HepG2 (cell line): Measurements from ENCODE around the gene ATR. TPM values are rescaled to one million over a fixed set of nuclear protein-coding genes. Genes with fewer than 3 reads are reported as not detected.

Experiments
- AFF4 ChIP-seq: sonication (generic); formaldehyde crosslinking; IDR thresholded peaks from 2 replicates; pipeline ENCODE4 v1.4.0; 2020; ENCODE audit warnings: missing genetic modification reagents
- AKAP8 ChIP-seq: sonication (generic); formaldehyde crosslinking; IDR thresholded peaks from 2 replicates; pipeline ENCODE4 v1.5.1; 2020; ENCODE audit warnings: mild to moderate bottlenecking, missing genetic modification reagents
- EEA1 ChIP-seq: sonication (generic); formaldehyde crosslinking; IDR thresholded peaks from 2 replicates; pipeline ENCODE4 v1.5.1; 2020; ENCODE audit warnings: mild to moderate bottlenecking, missing genetic modification reagents, borderline replicate concordance
- MBNL3 ChIP-seq: fragments of 250-450 bp; sonication (Bioruptor Pico); conservative IDR thresholded peaks from 2 replicates; pipeline ENCODE4 v1.8.0; 2022; ENCODE audit warnings: mild to moderate bottlenecking, inconsistent platforms
- TCF7L2 ChIP-seq: IDR thresholded peaks from 2 replicates; pipeline ENCODE4 v1.6.1; 2011; ENCODE audit warnings: mild to moderate bottlenecking, low read depth, low read length, moderate library complexity
- TP53 ChIP-seq: sonication (generic); formaldehyde crosslinking; conservative IDR thresholded peaks from 2 replicates; pipeline ENCODE4 v1.4.0; 2020; ENCODE audit warnings: missing genetic modification reagents
- XBP1 ChIP-seq: sonication (generic); formaldehyde crosslinking; IDR thresholded peaks from 2 replicates; pipeline ENCODE4 v1.5.0; 2020; ENCODE audit warnings: missing genetic modification reagents
- ZBTB20 ChIP-seq: sonication (generic); formaldehyde crosslinking; IDR thresholded peaks from 2 replicates; pipeline ENCODE4 v1.8.1; 2023; ENCODE audit warnings: missing genetic modification reagents, low read depth, mild to moderate bottlenecking, borderline replicate concordance
- ZBTB3 ChIP-seq: sonication (generic); formaldehyde crosslinking; IDR thresholded peaks from 2 replicates; pipeline ENCODE4 v1.4.0; 2020; ENCODE audit warnings: low read depth, mild to moderate bottlenecking, moderate library complexity, missing genetic modification reagents, borderline replicate concordance
- ZNF407 ChIP-seq: sonication (generic); formaldehyde crosslinking; IDR thresholded peaks from one replicate; pipeline ENCODE4 v1.5.1; 2020; ENCODE audit warnings: mild to moderate bottlenecking, missing genetic modification reagents; ENCODE audit errors: not compliant biosample characterization
- ZNF430 ChIP-seq: sonication (generic); formaldehyde crosslinking; IDR thresholded peaks from 2 replicates; pipeline ENCODE4 v1.9.0; 2021; ENCODE audit warnings: mild to moderate bottlenecking, missing genetic modification reagents
- ZNF710 ChIP-seq: sonication (generic); formaldehyde crosslinking; IDR thresholded peaks from 2 replicates; pipeline ENCODE4 v1.5.0; 2020; ENCODE audit warnings: mild to moderate bottlenecking, missing genetic modification reagents, borderline replicate concordance
- ZNF776 ChIP-seq: sonication (generic); formaldehyde crosslinking; IDR thresholded peaks from 2 replicates; pipeline ENCODE4 v1.4.0; 2020; ENCODE audit warnings: mild to moderate bottlenecking, missing genetic modification reagents
- polyA plus RNA-seq, 8 experiments: library from polyadenylated mRNA; depleted of rRNA in 3 of 8; stranded (reverse) in 7 of 8; unstranded in 1 of 8; fragments of >200 nt; fragmentation: Illumina TruSeq in 4 of 8; extraction: Trizol in 4 of 8; gene quantifications; 2 replicates each; pipeline versions ENCODE4 v1.2.1 to v1.2.3, GENCODE V29; 2011 to 2016; ENCODE audit warnings: low read depth in 4 of 8, missing spikeins in 1 of 8, mixed read lengths in 1 of 8; ENCODE audit not compliant: insufficient read depth in 1 of 8
- total RNA-seq, 5 experiments: library from RNA; depleted of rRNA; stranded (reverse); fragments of >200 nt; fragmentation: Illumina TruSeq; extraction: Trizol; gene quantifications; 2 replicates each; pipeline ENCODE4 v1.2.3, GENCODE V29; 2016; ENCODE audit warnings: low read depth in 1 of 5

ATR gene
- total and polyA plus RNA-seq, 2 of the 13 experiments (the other 11 are each of a cell fraction or from before 2014, with no cell fraction given): 6.6 to 17.0 TPM

- TF ChIP-seq ZBTB20 (CRISPR knock-in tag) (peak; percentile 87; the same call in 1 of the 2 replicates), ZNF710 (CRISPR knock-in tag) (peak; percentile 79), XBP1 (CRISPR knock-in tag) (no peak; the same call in 1 of the 2 replicates), ZBTB3 (0 out of 2 replicates have a peak, but pooled peaks have one; percentile 58), ZNF776 (CRISPR knock-in tag) (peak; percentile 87; the same call in 1 of the 2 replicates), AFF4 (CRISPR knock-in tag) (no peak), ZNF407 (peak; percentile 81), TP53 (CRISPR knock-in tag) (peak; percentile 92), AKAP8 (CRISPR knock-in tag) (no peak), EEA1 (0 out of 2 replicates have a peak, but pooled peaks have one; percentile 62), ZNF430 (CRISPR knock-in tag) (peak; percentile 96), TCF7L2 (no peak), MBNL3 (CRISPR knock-in tag) (no peak)
These were observed at the start of gene ATR (continued) for GRCh38 chr3:142578329-142579223.
